ENCODE measurements around the gene SH3GL1.

SH3GL1 gene

GRCh38 chr19:4375164-4376027 is 25.0 kb downstream of the SH3GL1 start:
- DNase-seq = no peak

GRCh38 chr19:4374498-4375163 is 25.7 kb downstream of the SH3GL1 start:
- DNase-seq = no peak

GRCh38 chr19:4373601-4374497 is 26.5 kb downstream of the SH3GL1 start:
- DNase-seq = no peak

GRCh38 chr19:4373013-4373367 is 27.4 kb downstream of the SH3GL1 start:
- DNase-seq = no peak

GRCh38 chr19:4372165-4373012 is 28.0 kb downstream of the SH3GL1 start:
- no peak for DNase-seq

GRCh38 chr19:4371247-4372164 is 28.8 kb downstream of the SH3GL1 start:
- no peak for DNase-seq

GRCh38 chr19:4370418-4371041 is 29.8 kb downstream of the SH3GL1 start:
- no peak for DNase-seq

- no peak for DNase-seq
Observed at GRCh38 chr19:4369888-4370260, 30.5 kb downstream of the SH3GL1 start.

GRCh38 chr19:4369109-4369887 is 31.0 kb downstream of the SH3GL1 start:
- no peak for DNase-seq

- DNase-seq = no peak
Observed at GRCh38 chr19:4368128-4368820, 32.1 kb downstream of the SH3GL1 start.

GRCh38 chr19:4367781-4368127 is 32.6 kb downstream of the SH3GL1 start:
- DNase-seq = no peak

- no peak for DNase-seq
Observed at GRCh38 chr19:4367336-4367723, 33.0 kb downstream of the SH3GL1 start.

- no peak for DNase-seq
Observed at GRCh38 chr19:4366666-4367335, 33.5 kb downstream of the SH3GL1 start.

GRCh38 chr19:4365791-4366665 is 34.3 kb downstream of the SH3GL1 start:
- DNase-seq = no peak

GRCh38 chr19:4365341-4365740 is 35.0 kb downstream of the SH3GL1 start:
- no peak for DNase-seq

GRCh38 chr19:4363571-4364304 is 36.6 kb downstream of the SH3GL1 start:
- no peak for DNase-seq
